Stimulated activated CD4-positive, alpha-beta T cell treated with anti-CD3 and anti-CD28 coated beads, Interleukin-1b, Interleukin-23, amount 100 ng/mL, for 24 hours (primary cell): ENCODE results near the gene DPYD.
"Not testable (repeated sequence)": the region's sequence is repeated elsewhere in the genome, so short reads cannot be mapped to it uniquely, and the experiment has no call there.

Experiments
- DNase-seq, 4 experiments: peaks; one replicate each; pipeline ENCODE4 v3.0.0-alpha.2; 2020; ENCODE audit warnings: low read depth in 4 of 4, low spot score in 1 of 4

Gene DPYD

GRCh38 chr1:97243973-97244560 lies 676.8 kb downstream of the DPYD start:
- DNase-seq = no peak

GRCh38 chr1:97238816-97239215 lies 682.0 kb downstream of the DPYD start:
- no peak for DNase-seq

DNA sequence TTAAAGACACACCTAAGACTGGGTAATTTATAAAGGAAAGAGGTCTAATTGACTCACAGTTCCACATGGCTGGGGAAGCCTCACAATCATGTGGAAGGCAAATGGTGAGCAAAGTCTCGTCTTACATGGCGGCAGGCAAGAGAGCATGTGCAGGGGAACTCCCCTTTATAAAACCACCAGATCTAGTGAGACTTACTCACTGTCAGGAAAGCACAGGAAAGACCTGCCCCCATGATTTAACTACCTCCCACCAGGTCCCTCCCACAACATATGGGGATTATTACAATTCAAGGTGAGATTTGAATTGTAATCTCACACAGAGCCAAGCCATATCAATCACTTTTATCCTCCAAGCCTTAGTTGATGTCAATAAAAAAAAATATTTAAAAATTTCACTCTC lies 689.5 kb downstream of the DPYD start:
- not testable (repeated sequence) for DNase-seq

GRCh38 chr1:97212671-97213070 lies 708.2 kb downstream of the DPYD start:
- no peak for DNase-seq

- no peak for DNase-seq
Measured at GRCh38 chr1:97210307-97210706, 710.5 kb downstream of the DPYD start.

- DNase-seq = no peak
Measured at GRCh38 chr1:97209381-97209957, 711.4 kb downstream of the DPYD start.

GRCh38 chr1:97207868-97208267 lies 713.0 kb downstream of the DPYD start:
- no peak for DNase-seq

DNA sequence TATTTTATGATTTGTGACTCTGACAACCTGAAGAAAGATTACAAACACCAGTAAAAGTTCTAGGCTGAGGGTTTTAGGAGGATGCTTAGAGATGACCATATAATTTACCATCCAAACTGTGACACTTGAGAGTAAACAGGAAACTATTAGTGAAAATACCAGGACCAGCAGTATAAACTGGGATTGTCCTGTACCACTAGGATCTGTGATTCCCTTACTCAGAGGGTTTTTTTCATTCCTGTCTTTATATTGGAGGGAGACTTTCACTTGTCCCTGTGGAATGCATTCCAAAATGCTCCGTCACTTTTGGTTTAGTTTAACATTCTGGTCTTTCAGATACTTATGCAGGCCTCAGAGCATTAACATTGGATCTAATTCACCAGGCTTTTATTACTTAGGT lies 716.4 kb downstream of the DPYD start:
- no peak for DNase-seq

DNA sequence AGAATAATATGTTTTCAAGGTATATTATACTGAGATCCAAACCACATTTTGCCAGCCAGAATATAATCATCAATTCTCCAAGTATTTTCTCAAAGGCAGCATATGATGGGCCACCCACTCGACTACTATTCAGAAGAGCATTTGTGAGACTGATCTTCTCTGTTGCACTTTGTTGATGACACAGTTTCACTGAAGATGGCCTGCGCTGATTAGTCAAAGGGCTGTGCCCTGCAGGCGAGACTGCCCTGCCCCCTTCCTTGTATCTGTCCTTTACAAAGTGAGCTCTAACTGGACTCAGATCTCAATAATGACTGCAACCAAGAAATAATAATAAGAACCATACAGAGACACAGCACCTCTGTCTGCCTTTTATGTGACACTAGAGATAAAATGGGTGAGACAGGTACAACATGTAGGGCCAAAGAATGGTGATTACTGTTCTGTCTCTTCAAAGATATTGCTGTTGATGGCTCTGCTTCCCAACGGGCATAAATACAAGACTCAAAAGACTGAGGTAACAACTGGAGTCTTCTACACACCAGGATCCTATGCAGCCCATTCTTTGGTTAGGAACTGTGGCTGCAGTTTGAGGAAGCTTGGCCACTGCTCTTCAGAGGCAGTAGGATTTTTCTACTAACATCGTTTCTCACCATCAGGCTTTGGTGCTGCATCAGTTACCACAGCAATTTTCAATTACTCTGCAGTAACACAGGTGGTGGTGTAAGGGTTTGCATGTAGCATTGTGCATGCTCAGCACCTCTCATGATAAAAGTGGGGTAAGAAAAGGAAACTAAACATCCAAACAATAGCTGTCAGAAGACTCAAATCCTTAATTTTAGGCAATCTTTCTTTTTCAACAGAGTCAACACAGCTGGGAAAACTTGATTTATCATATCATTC lies 718.1 kb downstream of the DPYD start:
- no peak for DNase-seq

DNA sequence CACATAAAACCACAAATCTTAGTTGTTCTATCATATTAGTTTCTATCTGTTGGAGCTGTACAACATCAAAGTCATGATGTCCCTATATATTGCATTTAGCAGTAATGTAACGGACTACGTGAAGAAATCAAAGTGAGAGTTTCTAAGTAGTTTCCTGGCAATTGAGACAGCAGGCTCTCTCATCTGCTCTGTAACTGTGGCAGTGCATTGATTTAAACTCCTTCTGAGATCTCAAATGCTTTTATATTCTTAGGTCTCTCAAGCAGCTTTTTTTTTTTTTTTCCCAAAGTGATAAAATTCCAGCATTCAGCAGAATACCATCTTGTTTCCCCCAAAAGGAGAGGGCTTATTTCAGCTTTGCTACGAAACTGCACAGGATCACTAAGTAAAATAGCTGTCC lies 719.2 kb downstream of the DPYD start:
- no peak for DNase-seq

DNA sequence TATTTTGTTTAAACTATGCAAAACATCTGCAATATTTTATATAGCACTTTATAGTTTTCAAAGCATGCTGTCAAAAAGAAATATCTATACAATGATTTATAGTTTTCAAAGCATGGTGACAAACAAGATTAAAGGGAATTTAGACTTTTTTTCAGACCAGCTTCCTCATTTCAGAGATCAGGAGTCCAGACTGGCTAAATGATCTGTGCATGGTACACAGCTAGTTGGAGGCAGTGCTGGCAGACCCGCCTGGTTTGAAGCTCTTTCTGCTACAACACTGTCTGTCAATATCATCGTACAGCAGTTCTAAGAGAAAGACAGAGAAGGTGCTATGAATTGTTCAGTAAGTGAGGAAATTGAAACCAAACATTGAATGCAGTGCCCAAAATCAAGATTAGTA lies 720.2 kb downstream of the DPYD start:
- no peak for DNase-seq

DNA sequence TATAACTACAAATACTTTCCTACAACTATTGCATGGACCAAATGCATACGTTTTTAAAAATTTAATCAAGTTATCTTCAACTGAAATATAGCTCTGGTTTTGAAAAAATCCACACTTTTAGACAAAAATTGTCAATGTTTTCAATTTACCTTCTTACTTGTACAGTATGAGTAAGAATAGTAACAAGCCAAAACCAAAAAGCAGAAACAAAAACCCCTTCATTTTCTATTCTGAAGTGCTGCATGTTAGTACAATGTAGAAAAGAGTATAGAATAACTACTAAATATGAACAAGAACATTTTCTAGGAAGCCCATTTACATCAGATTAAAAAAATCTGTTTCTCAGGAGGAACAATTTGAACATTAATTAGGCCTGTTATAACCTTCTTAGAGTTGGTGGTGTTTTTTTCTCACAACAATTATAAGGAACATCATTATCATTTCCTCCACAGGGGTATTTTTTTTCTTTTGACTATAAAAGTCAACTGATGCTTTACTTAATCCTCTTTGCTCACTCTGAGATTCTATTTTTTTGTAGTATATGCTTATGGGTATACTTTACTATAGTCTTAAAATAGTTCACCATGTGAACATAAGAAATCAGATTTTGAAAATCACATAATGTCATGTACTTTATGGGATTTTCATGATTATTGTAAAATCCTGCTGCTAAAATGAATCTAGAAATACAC lies 723.9 kb downstream of the DPYD start:
- no peak for DNase-seq

- DNase-seq = no peak
Measured at GRCh38 chr1:97192872-97193572, 727.8 kb downstream of the DPYD start.

- no peak for DNase-seq
Measured at GRCh38 chr1:97190326-97190725, 730.5 kb downstream of the DPYD start.

DNA sequence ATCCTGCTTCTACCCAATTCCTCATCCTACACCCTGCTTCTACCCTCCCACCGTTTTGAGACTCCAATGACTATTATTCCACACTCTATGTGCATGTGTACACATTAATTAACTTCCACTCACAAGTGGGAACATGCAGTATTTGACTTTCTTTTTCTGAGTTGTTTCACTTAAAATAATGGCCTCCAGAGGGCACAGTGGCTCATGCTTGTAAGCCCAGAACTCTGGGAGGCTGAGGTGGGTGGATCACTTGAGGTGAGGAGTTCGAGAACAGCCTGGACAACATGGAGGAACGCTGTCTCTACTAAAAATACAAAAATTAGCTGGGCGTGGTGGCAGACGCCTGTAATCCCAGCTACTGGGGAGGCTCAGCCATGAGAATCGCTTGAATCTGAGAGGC lies 734.5 kb downstream of the DPYD start:
- no peak for DNase-seq

- no peak for DNase-seq
Measured at GRCh38 chr1:97174039-97174704, 746.7 kb downstream of the DPYD start.

GRCh38 chr1:97170300-97170699 lies 750.5 kb downstream of the DPYD start:
- no peak for DNase-seq

- DNase-seq = no peak
Measured at GRCh38 chr1:97168056-97168455, 752.8 kb downstream of the DPYD start.

DNA sequence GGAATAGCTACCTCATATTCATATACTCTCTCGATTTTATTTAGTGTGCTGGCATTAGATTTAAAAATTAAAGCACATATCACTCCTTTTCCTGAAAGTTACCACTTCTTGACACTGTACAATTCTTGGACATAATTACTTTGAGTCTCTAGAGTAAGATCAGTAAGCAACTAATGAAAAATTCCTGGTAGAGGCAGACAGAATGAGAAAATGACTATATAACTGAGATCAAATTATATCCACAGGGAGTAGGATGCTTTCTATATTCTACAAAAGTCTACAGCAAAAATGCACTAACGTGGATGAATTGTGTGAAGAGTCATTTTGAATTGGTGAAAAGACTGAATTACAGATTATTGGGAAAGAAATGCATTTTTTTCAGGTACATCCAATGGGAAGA lies 753.6 kb downstream of the DPYD start:
- no peak for DNase-seq

- no peak for DNase-seq
Measured at GRCh38 chr1:97166626-97167025, 754.2 kb downstream of the DPYD start.

DNA sequence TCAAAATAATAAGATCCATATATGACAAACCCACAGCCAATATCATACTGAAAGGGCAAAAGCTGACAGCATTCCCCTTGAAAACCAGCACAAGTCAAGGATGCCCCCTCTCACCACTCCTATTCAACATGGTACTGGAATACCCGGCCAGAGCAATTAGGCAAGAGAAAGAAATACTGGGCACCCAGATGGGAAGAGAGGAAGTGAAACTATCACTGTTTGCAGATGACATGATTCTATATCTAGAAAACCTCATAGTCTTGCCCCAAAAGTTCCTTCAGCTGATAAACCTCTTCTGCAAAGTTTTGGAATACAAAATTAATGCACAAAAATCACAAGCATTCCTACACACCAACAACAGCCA lies 756.6 kb downstream of the DPYD start:
- no peak for DNase-seq
